Measurements from ENCODE around the gene TNS1. TPM values are rescaled to one million over a fixed set of nuclear protein-coding genes. Genes with fewer than 3 reads are reported as not detected.

Gene TNS1
- total and polyA plus RNA-seq, 2 experiments from 2014 or later: 16.2 to 27.6 TPM

DNA sequence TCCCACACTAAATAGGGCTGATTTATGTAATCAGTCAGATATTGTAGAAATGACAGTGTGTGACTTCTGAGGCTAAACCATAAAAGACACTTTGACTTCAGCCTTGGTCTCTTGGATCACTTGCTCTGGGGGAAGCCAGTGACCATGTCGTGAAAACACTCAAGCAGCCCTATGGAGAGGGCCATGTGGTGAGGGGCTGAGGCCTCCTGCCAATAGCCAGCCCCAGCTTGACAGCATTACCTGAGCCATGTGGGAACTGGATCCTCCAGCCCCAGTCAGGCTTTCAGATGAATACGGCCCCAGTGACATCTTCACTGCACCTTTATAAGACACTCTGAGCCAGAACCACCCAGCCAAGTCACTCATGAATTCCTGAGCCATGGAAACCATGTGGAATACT, 20.8 kb downstream of the TNS1 start:
- H4K20me1 ChIP-seq (ENCODE audit: insufficient read depth, poor library complexity, severe bottlenecking): no peaks in the 10 kb centered on the region
- no peaks in the 10 kb centered on the region for H3K9me2 ChIP-seq (replicated peaks; ENCODE audit: insufficient read depth)
- no peak overlapping the region for H3K4me2 ChIP-seq
- TF ChIP-seq, protein P1, sequence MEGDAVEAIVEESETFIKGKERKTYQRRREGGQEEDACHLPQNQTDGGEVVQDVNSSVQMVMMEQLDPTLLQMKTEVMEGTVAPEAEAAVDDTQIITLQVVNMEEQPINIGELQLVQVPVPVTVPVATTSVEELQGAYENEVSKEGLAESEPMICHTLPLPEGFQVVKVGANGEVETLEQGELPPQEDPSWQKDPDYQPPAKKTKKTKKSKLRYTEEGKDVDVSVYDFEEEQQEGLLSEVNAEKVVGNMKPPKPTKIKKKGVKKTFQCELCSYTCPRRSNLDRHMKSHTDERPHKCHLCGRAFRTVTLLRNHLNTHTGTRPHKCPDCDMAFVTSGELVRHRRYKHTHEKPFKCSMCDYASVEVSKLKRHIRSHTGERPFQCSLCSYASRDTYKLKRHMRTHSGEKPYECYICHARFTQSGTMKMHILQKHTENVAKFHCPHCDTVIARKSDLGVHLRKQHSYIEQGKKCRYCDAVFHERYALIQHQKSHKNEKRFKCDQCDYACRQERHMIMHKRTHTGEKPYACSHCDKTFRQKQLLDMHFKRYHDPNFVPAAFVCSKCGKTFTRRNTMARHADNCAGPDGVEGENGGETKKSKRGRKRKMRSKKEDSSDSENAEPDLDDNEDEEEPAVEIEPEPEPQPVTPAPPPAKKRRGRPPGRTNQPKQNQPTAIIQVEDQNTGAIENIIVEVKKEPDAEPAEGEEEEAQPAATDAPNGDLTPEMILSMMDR (IDR thresholded peaks at IDR 0.05; ENCODE audit: poor library complexity): no peak
- TF ChIP-seq EZH2 (IDR thresholded peaks at IDR 0.05; ENCODE audit: borderline replicate concordance): no peak
- no peak for TF ChIP-seq EZH2phosphoT487 (IDR thresholded peaks at IDR 0.05; ENCODE audit: low read depth, severe bottlenecking, unreplicated experiment)
- no peak for DNase-seq (ENCODE audit: low spot score)
- peaks cover 21% of the 10 kb centered on the region for H3K4me1 ChIP-seq (ENCODE audit: insufficient read depth)
- H3K36me3 ChIP-seq (replicated peaks; ENCODE audit: insufficient read depth, low read depth): no peaks in the 10 kb centered on the region
- no peak overlapping the region for H3K27ac ChIP-seq
- H3K9me3 ChIP-seq (ENCODE audit: low read depth): no peaks in the 10 kb centered on the region
- no peak overlapping the region for H3K4me3 ChIP-seq
- H3K27me3 ChIP-seq: no peaks in the 10 kb centered on the region
- no peak overlapping the region for H2AFZ ChIP-seq
- WGBS (ENCODE audit: low lambda C conversion rate, missing lambda C conversion rate): 90% methylated on average over 2 of the region's 2 CpGs
- peaks cover 9% of the 10 kb centered on the region for H3K79me2 ChIP-seq

GRCh38 chr2:217981084-217981730, 21.6 kb downstream of the TNS1 start:
- 80% methylated on average over 5 of the region's 5 CpGs for WGBS (ENCODE audit: low lambda C conversion rate, missing lambda C conversion rate)
- H3K9me2 ChIP-seq (replicated peaks; ENCODE audit: insufficient read depth): no peaks in the 10 kb centered on the region
- no peak for DNase-seq (ENCODE audit: low spot score)

GRCh38 chr2:217980591-217980990, 22.2 kb downstream of the TNS1 start:
- Histone ChIP-seq H3K27ac (peak overlapping the region; percentile 20), H4K20me1 (ENCODE audit: insufficient read depth, poor library complexity, severe bottlenecking) (no peaks in the 10 kb centered on the region), H3K9me2 (replicated peaks; ENCODE audit: insufficient read depth) (no peaks in the 10 kb centered on the region), H3K36me3 (replicated peaks; ENCODE audit: insufficient read depth, low read depth) (no peaks in the 10 kb centered on the region), H3K9me3 (ENCODE audit: low read depth) (no peaks in the 10 kb centered on the region), H3K4me3 (no peak overlapping the region), H3K27me3 (no peaks in the 10 kb centered on the region), H3K79me2 (peaks cover 9% of the 10 kb centered on the region), H3K4me2 (no peak overlapping the region), H3K4me1 (ENCODE audit: insufficient read depth) (peaks cover 21% of the 10 kb centered on the region), H2AFZ (no peak overlapping the region)
- 94% methylated on average over 6 of the region's 6 CpGs for WGBS (ENCODE audit: low lambda C conversion rate, missing lambda C conversion rate)
- DNase-seq (ENCODE audit: low spot score): no peak
- TF ChIP-seq, protein P1 (IDR thresholded peaks at IDR 0.05; ENCODE audit: poor library complexity): no peak
- TF ChIP-seq EZH2 (IDR thresholded peaks at IDR 0.05; ENCODE audit: borderline replicate concordance): no peak
- TF ChIP-seq EZH2phosphoT487 (IDR thresholded peaks at IDR 0.05; ENCODE audit: low read depth, severe bottlenecking, unreplicated experiment): no peak

More at GRCh38 chr2:217981084-217981730, 21.6 kb downstream of the TNS1 start:
- no peaks in the 10 kb centered on the region for H4K20me1 ChIP-seq (ENCODE audit: insufficient read depth, poor library complexity, severe bottlenecking)
- H2AFZ ChIP-seq: no peak overlapping the region
- peaks cover 21% of the 10 kb centered on the region for H3K4me1 ChIP-seq (ENCODE audit: insufficient read depth)
- TF ChIP-seq, protein P1 (IDR thresholded peaks at IDR 0.05; ENCODE audit: poor library complexity): no peak
- TF ChIP-seq EZH2 (IDR thresholded peaks at IDR 0.05; ENCODE audit: borderline replicate concordance) (no peak), EZH2phosphoT487 (IDR thresholded peaks at IDR 0.05; ENCODE audit: low read depth, severe bottlenecking, unreplicated experiment) (no peak)
- peaks cover 9% of the 10 kb centered on the region for H3K79me2 ChIP-seq
- H3K4me3 ChIP-seq: no peak overlapping the region
- H3K9me3 ChIP-seq (ENCODE audit: low read depth): no peaks in the 10 kb centered on the region
- H3K27me3 ChIP-seq: no peaks in the 10 kb centered on the region
- H3K4me2 ChIP-seq: no peak overlapping the region
- no peaks in the 10 kb centered on the region for H3K36me3 ChIP-seq (replicated peaks; ENCODE audit: insufficient read depth, low read depth)
- H3K27ac ChIP-seq: peak overlapping the region; percentile 20

Data from hepatocyte (in vitro differentiated cells).